HL-60 (cell line): ENCODE measurements around the gene BIRC5.

Experiments
- CTCF ChIP-seq: IDR thresholded peaks from one replicate; pipeline ENCODE4 v1.5.1; 2011; ENCODE audit warnings: low read length, control low read depth, inconsistent platforms; ENCODE audit not compliant: insufficient read depth
- POLR2AphosphoS5 ChIP-seq: IDR thresholded peaks from 2 replicates; pipeline ENCODE4 v1.6.1; 2012; ENCODE audit warnings: low read depth
- REST ChIP-seq: IDR thresholded peaks from 2 replicates; pipeline ENCODE4 v1.6.1; 2012; ENCODE audit warnings: low read depth; ENCODE audit not compliant: insufficient replicate concordance

DNA sequence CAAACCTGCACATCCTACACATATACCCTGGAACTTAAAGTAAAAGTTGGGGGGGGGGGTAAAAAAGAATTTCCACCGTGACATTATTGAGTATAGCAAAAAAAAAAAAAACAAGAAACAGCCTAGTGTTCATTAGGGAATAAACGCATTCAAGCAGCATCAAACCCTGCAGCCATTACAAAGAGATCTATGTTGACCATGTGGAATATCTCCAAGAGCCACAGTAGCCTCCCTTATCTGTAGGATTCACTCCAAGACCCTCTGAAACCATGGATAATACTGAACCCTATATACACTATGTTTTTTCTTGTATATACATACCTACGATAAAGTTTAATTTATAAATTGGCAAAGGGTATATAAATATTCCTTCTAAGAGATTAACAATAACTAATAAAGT is 5.6 kb upstream of the BIRC5 start:
- TF ChIP-seq CTCF: no peak
- TF ChIP-seq POLR2AphosphoS5: no peak
- no peak for TF ChIP-seq REST
